ENCODE measurements around the gene GSG1L2.

- TF ChIP-seq CTCF (IDR thresholded peaks at IDR 0.05) (no peak), POLR2A (IDR thresholded peaks at IDR 0.05) (no peak)
These were observed 49.2 kb downstream of the GSG1L2 start for GRCh38 chr17:9772658-9773057.

Measured in right lobe of liver (tissue), 4 donors.